Ureter (tissue), 1 donor: ENCODE measurements around the gene SEPTIN10. TPM values are rescaled to one million over a fixed set of nuclear protein-coding genes. Genes with fewer than 3 reads are reported as not detected.

Source experiments
- DNase-seq: peaks from one replicate; pipeline ENCODE4 v3.0.0-alpha.2; 2020; ENCODE audit warnings: low spot score
- total RNA-seq: library from RNA; stranded (reverse); gene quantifications from one replicate; pipeline ENCODE4 v1.2.4, GENCODE V29; 2023
- donor health status: DM: yes; HTN: yes; CAD: no.

SEPTIN10 gene
- total RNA-seq, 1 donor from 2014 or later: 91.7 TPM

DNA sequence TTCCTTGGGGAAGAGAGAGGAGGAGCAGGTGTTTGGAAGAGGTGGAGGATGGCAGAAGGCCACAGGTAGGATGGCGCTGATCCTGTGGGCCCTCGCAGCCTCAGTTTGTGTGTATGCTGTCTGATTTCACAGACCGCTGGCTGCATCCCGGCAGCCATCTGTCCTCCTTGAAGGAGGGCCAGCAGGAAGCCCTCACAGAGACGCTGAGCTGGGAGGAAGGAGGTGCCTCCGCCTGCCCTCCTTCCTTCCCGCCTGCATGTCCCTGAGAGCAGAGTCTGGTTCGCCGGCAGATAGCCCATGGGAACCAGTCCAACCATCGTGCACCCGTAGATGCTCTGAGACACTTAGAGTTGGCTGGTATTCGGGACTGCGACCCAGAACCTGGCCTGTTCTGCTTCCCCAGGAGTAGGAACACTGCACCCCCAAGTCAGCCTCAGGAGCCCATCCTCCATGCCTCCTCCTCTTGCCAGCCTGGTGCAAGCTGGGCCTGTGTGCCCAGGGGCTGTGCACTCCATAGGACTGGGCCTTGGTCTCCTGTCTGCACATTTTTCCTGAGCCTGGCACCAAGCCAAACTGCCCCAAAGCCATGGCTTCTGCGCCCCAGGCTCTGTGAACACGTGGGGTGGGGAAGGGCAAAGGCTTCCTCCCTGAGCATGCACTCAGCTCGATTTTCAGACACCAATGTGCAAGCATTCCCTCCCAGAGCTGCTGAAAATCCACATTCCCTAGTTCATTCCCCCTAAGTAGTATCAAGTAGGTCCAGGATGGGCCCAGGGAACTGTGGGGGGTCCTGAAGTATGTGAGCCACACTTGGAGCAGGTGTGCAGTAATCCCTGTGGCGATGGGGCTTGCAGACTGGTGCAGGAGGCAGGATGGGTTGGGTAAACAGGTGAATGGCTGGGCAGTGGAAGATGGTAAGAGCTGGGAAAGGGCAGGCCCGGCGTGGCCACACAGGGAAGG is 115.6 kb downstream of the SEPTIN10 start:
- DNase-seq: no peak

DNA sequence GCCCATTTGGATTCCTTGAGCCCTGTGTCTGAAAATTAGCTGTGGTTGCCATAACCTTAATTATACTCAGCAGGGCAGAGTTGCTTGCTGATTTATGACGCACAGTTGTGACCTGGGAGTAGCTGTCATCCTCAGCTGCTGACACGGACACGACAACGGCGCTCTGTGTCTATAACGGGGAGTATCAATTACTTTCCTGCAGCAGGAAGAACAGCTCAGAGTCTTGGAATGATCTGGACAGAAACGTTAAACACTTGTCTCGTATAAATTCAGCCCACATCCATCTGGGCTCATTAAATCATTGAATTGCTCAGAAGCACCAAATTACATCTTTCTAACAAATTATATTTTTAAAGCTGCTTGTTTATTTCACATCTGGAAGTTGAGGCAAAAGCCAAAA is 116.3 kb downstream of the SEPTIN10 start:
- DNase-seq: no peak

- no peak for DNase-seq
Observed at GRCh38 chr2:109494351-109494750, 119.4 kb downstream of the SEPTIN10 start.

DNA sequence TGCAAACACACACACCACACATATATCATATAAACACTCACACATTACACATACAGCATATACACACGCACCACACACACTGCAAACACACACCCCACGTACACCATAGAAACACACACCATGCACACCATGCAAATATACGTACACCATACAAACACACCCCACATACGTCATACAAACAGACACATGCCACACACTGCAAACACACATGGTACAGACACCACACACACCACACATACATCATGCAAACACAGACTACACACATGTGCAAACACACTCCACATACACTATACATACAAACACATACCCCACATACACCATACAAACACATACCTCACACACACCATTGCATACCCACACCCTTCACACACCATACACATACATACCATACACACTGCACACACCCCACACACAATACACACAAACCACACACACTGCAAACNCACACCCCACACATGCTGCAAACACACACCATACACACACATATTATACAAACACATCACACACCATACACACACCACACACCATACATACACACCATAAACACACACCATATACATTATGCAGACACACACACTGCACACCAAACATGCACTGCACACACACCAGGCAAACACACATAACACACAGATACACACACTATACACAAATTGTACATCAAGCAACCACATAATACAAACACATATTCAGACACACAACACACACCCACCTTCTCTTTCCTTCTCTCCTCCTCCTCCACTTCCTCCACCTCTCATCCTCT is 120.4 kb downstream of the SEPTIN10 start:
- DNase-seq: no peak

Other genes starting within 250 kb of the SEPTIN10 start
- 19.6 TPM for gene SOWAHC, start 398 bp upstream of the SEPTIN10 start, total RNA-seq
- gene RGPD5, start 180.3 kb upstream of the SEPTIN10 start, total RNA-seq: 68.3 TPM